ENCODE measurements around the gene PCDH9. TPM values are rescaled to one million over a fixed set of nuclear protein-coding genes. Genes with fewer than 3 reads are reported as not detected.
A peak's percentile ranks its signal among the peaks of the same experiment; 100 is the strongest.

The PCDH9 gene
- total RNA-seq, 1 experiment from 2014 or later, result 4.2 TPM

- in situ Hi-C loops (cut with HindIII; ENCODE audit: low pct_unique_long_range_greater_than_20kb, low sequenced_read_pairs) (no loop called here), intact Hi-C loops (cut with micrococcal nuclease; ENCODE audit: unreplicated experiment) (no loop called here)
- DNase-seq (ENCODE audit: low read depth, low spot score) (peak; percentile 89), ATAC-seq (peak; percentile 89)
- TF ChIP-seq SIN3A (IDR thresholded peaks at IDR 0.05; ENCODE audit: borderline replicate concordance, insufficient read depth, low read depth, low read length) (no peak), POLR2AphosphoS5 (IDR thresholded peaks at IDR 0.05; ENCODE audit: low read depth, low read length) (no peak), REST (IDR thresholded peaks at IDR 0.05; ENCODE audit: insufficient read depth in 1 of 2, low read depth in 2 of 2, low read length in 1 of 2) (no peak), TCF7L2 (IDR thresholded peaks at IDR 0.05; ENCODE audit: low read depth, low read length) (peak; percentile 34; the same call in 1 of the 2 replicates), CTCF (IDR thresholded peaks at IDR 0.05) (0 out of 2 replicates have a peak, but pooled peaks have one; percentile 9)
- Histone ChIP-seq H3K36me3 (ENCODE audit: control insufficient read depth, insufficient read depth, low read length) (no peaks in the 10 kb centered on the region), H3K4me3 (ENCODE audit: low read depth in 2 of 2, low read length in 2 of 2) (peak overlapping the region in 1 of 2 experiments; percentile 23; a peak in 1 of 4 replicates), H3K4me1 (ENCODE audit: control insufficient read depth, insufficient read depth, low read length) (peaks cover 15% of the 10 kb centered on the region), H3K9me3 (ENCODE audit: control insufficient read depth, insufficient read depth, low read depth, low read length) (no peaks in the 10 kb centered on the region), H3K27me3 (ENCODE audit: control insufficient read depth, insufficient read depth, low read length) (no peaks in the 10 kb centered on the region), H3K27ac (ENCODE audit: low read length) (no peak overlapping the region; the same call in 1 of the 2 replicates)
- BruUV-seq (replicated peaks), result no TSS peak
- ChIA-PET CTCF (no interaction called here), POLR2A (interaction anchor here (0.5 kb wide), 1 partner anchor 361 kb away, joined by 4 read pairs; no protein-coding TSS in a partner anchor)
Measured at GRCh38 chr13:66657165-66657881, 572.8 kb downstream of the PCDH9 start.

GRCh38 chr13:66655847-66656454 lies 574.2 kb downstream of the PCDH9 start:
- Histone ChIP-seq H3K9me3 (ENCODE audit: control insufficient read depth, insufficient read depth, low read depth, low read length) (no peaks in the 10 kb centered on the region), H3K4me1 (ENCODE audit: control insufficient read depth, insufficient read depth, low read length) (peaks cover 15% of the 10 kb centered on the region), H3K4me3 (ENCODE audit: low read depth in 2 of 2, low read length in 2 of 2) (no peak overlapping the region), H3K27ac (ENCODE audit: low read length) (no peak overlapping the region), H3K27me3 (ENCODE audit: control insufficient read depth, insufficient read depth, low read length) (no peaks in the 10 kb centered on the region), H3K36me3 (ENCODE audit: control insufficient read depth, insufficient read depth, low read length) (no peaks in the 10 kb centered on the region)
- TF ChIP-seq TCF7L2 (IDR thresholded peaks at IDR 0.05; ENCODE audit: low read depth, low read length), result no peak
- TF ChIP-seq REST (IDR thresholded peaks at IDR 0.05; ENCODE audit: insufficient read depth in 1 of 2, low read depth in 2 of 2, low read length in 1 of 2), result no peak
- TF ChIP-seq POLR2AphosphoS5 (IDR thresholded peaks at IDR 0.05; ENCODE audit: low read depth, low read length), result no peak
- no peak for TF ChIP-seq SIN3A (IDR thresholded peaks at IDR 0.05; ENCODE audit: borderline replicate concordance, insufficient read depth, low read depth, low read length)
- TF ChIP-seq CTCF (IDR thresholded peaks at IDR 0.05), result no peak
- POLR2A ChIA-PET, result no interaction called here
- in situ Hi-C loops (cut with HindIII; ENCODE audit: low pct_unique_long_range_greater_than_20kb, low sequenced_read_pairs) (no loop called here), intact Hi-C loops (cut with micrococcal nuclease; ENCODE audit: unreplicated experiment) (no loop called here)
- CTCF ChIA-PET, result no interaction called here
- no TSS peak for BruUV-seq (replicated peaks)
- DNase-seq (ENCODE audit: low read depth, low spot score) (no peak), ATAC-seq (no peak)
